Camera-type eye (tissue), 1 donor: ENCODE measurements around the gene OOSP3. TPM values are rescaled to one million over a fixed set of nuclear protein-coding genes. Genes with fewer than 3 reads are reported as not detected.

Experiments used
- total RNA-seq: library from RNA; depleted of rRNA; stranded (reverse); fragments of >200 nt; gene quantifications from one replicate; pipeline ENCODE4 v1.2.3, GENCODE V29; 2014

Gene OOSP3, protein sequence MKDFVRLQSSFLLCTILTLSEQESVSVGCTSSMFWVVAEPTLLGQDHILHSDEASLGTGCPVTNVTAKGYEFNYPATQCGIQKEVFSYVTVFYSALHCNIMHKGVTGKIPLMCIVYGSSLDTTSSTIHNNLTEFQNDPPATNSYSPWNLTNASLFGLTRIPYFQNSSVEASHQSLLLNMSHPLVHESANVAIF
- total RNA-seq = not detected

DNA sequence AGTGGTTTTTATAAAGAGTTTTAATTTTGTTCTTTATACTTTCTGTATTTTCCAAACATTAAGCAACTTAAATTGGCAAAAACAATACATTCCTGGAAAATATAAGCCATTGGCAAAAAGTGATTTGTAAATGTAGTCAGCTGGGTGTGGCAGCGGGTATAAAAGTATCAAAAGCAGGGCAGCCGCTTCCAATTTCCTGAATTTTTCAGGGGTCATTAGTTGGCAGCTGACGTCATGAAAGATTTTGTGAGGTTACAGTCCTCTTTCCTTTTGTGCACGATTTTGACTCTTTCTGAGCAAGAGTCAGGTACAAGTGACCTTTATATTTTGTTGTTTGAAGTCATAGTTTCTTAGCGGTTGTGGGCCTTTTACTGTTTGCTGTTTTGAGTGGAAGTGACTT, at the start of gene OOSP3:
OOSP3 (plus strand) TSS at position 208 of the 400 bp plus-strand sequence; CDS start at position 235, 27 bp downstream.

DNA sequence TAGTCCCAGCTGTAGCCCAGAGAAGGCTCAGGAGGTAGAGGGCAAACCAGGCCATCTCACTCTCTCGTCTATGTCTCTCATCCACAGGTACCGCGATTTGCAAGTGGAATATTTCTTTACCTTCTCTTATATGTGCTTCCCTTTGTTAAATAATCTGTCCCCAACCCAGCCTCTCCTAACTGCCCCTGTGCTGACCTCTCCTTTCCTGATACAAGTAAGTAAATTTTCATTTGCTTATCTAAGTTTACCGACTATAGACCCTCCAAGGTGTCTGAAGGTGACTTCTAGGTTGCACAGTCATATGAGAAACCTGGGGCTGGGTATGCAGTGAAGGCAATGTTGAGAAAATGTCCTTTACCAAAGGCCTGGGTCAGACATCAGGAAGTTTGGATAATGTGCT, 33.2 kb upstream of the OOSP3 start, which contains the start of gene CBLIF:
CBLIF (minus strand) TSS at position 101 of the 400 bp plus-strand sequence; CDS start at position 55, 46 bp downstream.

DNA sequence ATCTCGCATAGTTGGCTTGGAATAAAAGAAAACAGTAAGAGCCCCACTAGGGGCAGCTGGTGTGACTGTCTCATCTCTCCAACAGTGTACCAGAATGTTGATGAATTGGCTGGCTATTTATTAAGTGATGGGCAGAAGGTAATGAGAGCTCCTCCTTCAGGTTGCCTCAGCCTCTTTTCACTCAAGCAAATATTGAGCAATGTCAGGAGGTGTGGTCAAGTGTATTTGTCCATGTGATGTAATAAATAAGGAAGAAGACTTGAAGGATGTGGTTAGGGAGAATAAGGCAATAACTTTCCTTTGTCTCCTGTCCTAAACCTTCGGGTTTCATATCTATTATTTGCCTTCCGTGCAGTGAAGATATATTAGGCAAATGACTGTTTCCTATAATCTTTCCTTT, 12.2 kb upstream of the OOSP3 start, which contains the start of gene TCN1:
TCN1 (minus strand) TSS at position 91 of the 400 bp plus-strand sequence; CDS start at position 74, 17 bp downstream.

GRCh38 chr11:59938132-59938531, 59.5 kb downstream of the OOSP3 start, which contains the start of gene OOSP1:
TSS of gene OOSP1 (plus strand) at chr11:59938432. CDS start at chr11:59938455, 23 bp downstream.

Other genes with a start within 250 kb of the OOSP3 start
- gene PATL1, start 209.7 kb upstream of the OOSP3 start, total RNA-seq = 15.5 TPM
- not detected for gene OR10V1, start 164.9 kb upstream of the OOSP3 start, total RNA-seq
- gene STX3, start 123.4 kb upstream of the OOSP3 start, total RNA-seq = 129 TPM
- 35.3 TPM for gene MRPL16, start 68.0 kb upstream of the OOSP3 start, total RNA-seq
- not detected for gene CBLIF, start 33.3 kb upstream of the OOSP3 start, total RNA-seq
- 11.8 TPM for gene TCN1, start 12.3 kb upstream of the OOSP3 start, total RNA-seq
- not detected for gene OOSP1, start 59.6 kb downstream of the OOSP3 start, total RNA-seq
- gene OOSP4A, start 85.3 kb downstream of the OOSP3 start, total RNA-seq = not detected
- gene OOSP4B, start 138.4 kb downstream of the OOSP3 start, total RNA-seq = not detected
- gene OOSP2, start 161.6 kb downstream of the OOSP3 start, total RNA-seq = not detected
- 2.3 TPM for gene MS4A3, start 177.9 kb downstream of the OOSP3 start, total RNA-seq
- 1.5 TPM for gene MS4A2, start 209.9 kb downstream of the OOSP3 start, total RNA-seq